GM20431 (cell line): ENCODE data around the gene KIF27.
"Not testable (repeated sequence)": the region's sequence is repeated elsewhere in the genome, so short reads cannot be mapped to it uniquely, and the experiment has no call there.

ENCODE experiments used
- in situ Hi-C: fragments of 300-500 bp; cut with MseI, MboI; formaldehyde crosslinking; loops from one replicate; pipeline ENCODE4 v1.15.0; 2020; ENCODE audit warnings: low sequenced_read_pairs; ENCODE audit not compliant: unreplicated experiment

KIF27 gene

DNA sequence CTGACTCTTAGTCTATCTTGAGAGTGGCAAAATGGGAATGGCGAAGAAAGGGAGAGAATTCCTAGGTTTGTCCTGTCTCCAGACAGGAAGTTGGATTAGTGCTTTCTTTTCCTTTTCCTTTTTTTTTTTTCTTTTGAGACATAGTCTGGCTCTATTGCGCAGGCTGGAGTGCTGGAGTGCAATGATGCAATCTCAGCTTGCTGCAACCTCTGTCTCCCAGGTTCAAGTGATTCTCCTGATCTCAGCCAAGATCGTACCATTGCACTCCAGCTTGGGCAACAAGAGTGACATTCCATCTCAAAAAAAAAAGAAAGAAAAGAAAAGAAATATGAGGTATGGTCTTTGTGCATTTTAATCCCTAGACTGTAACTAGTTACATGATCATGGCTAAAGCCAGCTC is 12.6 kb upstream of the KIF27 start:
- in situ Hi-C loops = loop anchor here (10.0 to 25.0 kb wide), 3 partner anchors 241 to 381 kb away; no protein-coding TSS in a partner anchor

DNA sequence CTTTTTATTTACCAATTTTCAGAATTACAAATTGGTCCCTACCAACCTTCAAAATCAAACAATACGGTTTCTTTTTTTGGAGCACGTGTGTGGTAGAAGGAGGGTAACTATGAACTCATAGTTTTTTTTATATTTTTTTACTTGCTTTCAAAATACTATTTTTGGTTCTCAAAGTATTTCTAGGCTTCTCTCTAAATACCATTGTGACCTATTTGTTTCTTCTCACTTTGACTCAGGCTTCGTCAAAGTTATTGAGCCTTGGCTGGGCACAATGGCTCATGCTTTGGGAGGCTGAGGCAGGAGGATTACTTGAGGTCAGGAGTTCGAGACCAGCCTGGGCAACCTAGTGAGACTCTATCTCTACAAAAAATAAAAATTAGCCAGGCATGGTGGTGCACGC is 11.6 kb upstream of the KIF27 start:
- in situ Hi-C loops = loop anchor here (10.0 to 25.0 kb wide), 3 partner anchors 242 to 382 kb away; no protein-coding TSS in a partner anchor

GRCh38 chr9:83932011-83932410 is 10.8 kb upstream of the KIF27 start:
- in situ Hi-C loops = loop anchor here (10.0 to 25.0 kb wide), 3 partner anchors 243 to 383 kb away; no protein-coding TSS in a partner anchor

DNA sequence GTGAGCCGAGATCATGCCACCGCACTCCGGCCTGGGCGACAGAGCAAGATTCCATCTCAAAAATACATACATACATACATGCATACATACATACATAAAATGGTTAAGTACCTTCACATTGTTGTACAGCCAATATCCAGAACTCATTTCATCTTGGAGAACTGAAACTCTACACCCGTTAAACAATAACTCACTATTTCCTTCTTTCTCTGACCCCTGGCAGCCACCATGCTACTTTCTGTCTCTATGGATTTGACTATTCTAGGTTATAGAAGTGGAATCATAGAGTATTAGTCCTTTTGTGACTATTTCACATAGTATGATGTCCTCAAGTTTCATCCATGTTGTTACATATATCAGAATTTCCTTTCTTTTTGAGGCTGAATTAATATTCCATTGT is 9.6 kb upstream of the KIF27 start:
- in situ Hi-C loops = loop anchor here (10.0 to 25.0 kb wide), 3 partner anchors 244 to 384 kb away; no protein-coding TSS in a partner anchor

GRCh38 chr9:83927591-83927990 is 6.4 kb upstream of the KIF27 start:
- in situ Hi-C loops = loop anchor here (25.0 kb wide), 1 partner anchor 335 kb away; no protein-coding TSS in a partner anchor

DNA sequence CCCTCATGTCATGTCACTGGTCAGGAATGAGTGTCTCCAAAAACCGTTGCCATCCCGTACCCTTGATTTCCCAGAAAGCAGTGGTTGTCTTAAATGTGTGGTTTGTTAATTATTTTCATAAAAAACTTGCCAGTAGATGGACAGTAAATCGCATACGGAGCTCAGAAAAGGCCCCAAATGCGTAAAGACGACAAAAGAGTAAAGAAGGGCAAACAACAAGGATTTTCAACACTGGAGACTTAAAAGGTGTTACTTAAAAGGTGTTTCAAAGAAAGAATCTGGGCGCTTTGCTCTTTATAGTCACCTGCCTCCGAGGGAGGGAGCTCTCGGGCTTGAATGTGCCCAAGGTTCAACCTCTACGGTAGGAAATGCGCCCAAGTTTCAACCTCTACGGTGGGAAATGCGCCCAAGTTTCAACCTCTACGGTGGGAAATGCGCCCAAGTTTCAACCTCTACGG is 734 bp downstream of the KIF27 start:
- in situ Hi-C loops = loop anchor here (25.0 kb wide), 1 partner anchor 308 kb away; the partner anchor contains the start of gene IDNK

GRCh38 chr9:83919111-83919510 is 2.1 kb downstream of the KIF27 start:
- in situ Hi-C loops = loop anchor here (25.0 kb wide), 1 partner anchor 307 kb away; the partner anchor contains the start of gene IDNK

DNA sequence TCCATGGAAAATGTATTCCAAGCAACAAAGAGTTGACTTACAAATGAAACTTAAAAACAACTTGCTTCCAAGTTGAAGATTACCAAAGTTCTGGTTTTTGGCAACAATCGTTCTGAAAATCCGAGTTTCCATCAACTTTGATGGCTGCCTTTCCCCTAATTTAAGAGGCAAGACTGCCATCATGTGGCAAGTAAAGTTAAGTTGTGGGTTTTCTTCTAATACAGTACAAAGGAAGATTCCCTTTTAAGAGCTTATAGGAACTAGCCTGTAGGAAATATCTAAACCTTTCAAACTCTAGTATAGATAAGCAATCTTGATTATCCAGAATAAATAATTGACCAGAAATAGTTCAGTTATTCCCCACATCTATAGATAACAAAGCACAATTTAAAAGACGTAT is 9.0 kb downstream of the KIF27 start:
- in situ Hi-C loops = loop anchor here (25.0 kb wide), 1 partner anchor 300 kb away; the partner anchor contains the start of gene IDNK

DNA sequence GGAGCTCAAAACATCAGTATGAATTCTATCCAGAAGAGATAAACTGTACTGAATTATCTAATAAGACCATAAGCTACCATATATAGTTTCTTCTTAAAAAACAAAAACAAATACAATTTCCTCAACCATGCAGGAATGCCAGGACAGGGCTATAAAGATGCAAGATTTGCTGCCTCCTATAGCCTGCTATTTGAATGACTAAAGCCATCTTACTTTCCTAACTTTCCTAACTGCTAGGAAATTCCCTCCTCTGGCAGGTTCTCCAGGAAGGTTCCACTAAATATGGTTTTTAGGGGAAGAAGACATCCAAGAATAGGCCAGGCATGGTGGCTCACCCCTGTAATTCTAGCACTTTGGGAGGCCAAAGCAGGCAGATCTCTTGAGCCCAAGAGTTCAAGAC is 15.1 kb downstream of the KIF27 start:
- in situ Hi-C loops = loop anchor here (25.0 kb wide), 1 partner anchor 294 kb away; the partner anchor contains the start of gene IDNK

DNA sequence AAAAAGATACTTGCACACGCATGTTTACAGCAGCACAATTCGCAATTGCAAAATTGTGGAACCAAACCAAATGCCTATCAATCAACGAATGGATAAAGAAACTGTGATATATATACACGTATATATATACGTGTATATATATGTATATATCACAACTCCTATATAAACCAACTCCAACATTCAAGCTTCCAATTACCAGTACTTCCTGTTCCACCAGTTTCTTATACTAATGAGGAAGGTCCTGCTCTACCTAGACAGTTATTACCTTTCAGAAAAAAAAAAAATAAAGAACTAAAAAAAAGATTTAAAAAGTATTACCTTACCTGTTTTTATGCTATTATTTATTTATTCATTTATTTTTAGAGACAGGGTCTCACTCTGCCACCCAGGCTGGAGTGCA is 20.6 kb downstream of the KIF27 start:
- in situ Hi-C loops = loop anchor here (25.0 kb wide), 1 partner anchor 288 kb away; the partner anchor contains the start of gene IDNK

GRCh38 chr9:83894301-83894700 is 26.9 kb downstream of the KIF27 start:
- in situ Hi-C loops = not testable (repeated sequence)

DNA sequence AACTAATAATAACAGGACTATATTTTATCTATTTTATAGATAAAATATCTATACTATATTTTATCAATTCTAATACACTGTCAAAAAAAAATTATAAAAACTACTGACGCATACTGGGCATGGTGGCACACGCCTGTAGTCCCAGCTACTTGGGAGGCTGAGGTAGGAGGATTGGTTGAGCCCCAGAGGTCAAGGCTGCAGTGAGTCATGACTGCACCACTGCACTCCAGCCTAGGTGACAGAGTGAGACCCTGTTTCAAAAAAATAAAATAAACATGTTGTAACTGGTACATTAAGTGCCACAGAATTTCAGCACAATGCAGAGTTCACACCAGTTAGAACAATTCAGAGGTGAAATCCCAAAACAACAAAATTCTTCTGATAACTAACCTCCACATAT is 34.7 kb downstream of the KIF27 start:
- in situ Hi-C loops = not testable (repeated sequence)

- in situ Hi-C loops = not testable (repeated sequence)
Observed at GRCh38 chr9:83885559-83886240, 35.5 kb downstream of the KIF27 start.

DNA sequence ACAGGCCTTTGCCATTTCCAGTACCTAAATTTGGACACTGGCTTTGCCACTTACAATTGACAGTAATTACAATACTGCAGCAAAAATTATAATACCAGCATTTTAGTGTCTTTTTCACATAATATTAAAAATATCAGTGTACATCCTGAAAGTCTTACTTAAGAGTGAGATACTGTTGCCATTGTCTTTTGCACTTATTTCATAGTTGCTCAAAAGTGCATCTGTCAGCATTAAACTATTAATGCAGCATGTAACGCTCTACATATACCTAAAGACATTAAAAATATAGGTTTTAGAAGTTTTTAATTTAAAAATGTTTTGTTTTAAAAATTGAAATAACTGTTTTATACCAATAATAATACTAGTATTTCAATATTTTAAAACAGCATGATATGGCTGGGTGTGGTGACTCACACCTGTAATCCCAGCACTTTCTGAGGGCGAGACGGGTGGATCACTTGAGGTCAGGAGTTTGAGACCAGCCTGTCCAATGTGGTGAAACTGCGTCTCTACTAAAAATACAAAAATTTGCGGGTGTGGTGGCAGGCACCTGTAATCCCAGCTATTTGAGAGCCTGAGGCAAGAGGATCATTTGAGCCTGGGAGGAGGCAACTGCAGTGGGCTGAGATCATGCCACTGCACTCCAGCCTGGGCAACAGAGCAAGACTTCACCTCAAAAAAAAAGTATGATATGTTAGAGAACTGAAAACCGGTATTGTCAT is 39.4 kb downstream of the KIF27 start:
- in situ Hi-C loops = not testable (repeated sequence)

- in situ Hi-C loops = not testable (repeated sequence)
Observed at GRCh38 chr9:83875559-83875958, 45.7 kb downstream of the KIF27 start.

DNA sequence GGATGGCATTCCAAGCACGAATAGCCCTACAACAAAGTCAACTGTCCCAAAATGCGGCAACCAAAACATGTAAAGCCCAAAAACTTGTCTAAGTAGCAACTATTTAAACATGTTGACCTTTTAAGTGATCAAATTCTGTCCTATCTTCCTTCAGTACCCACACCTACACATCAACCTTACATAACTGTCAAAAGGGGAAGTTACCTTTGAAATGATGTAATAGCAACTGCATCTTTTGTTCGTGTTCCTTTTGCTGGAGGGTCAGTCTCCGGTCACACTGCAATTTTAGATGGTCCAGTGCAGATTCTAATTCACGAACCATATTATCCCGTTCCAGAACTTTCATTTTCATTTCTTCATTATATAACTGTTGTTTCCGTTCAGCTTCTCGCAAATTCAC is 71.3 kb downstream of the KIF27 start:
- in situ Hi-C loops = not testable (repeated sequence)

DNA sequence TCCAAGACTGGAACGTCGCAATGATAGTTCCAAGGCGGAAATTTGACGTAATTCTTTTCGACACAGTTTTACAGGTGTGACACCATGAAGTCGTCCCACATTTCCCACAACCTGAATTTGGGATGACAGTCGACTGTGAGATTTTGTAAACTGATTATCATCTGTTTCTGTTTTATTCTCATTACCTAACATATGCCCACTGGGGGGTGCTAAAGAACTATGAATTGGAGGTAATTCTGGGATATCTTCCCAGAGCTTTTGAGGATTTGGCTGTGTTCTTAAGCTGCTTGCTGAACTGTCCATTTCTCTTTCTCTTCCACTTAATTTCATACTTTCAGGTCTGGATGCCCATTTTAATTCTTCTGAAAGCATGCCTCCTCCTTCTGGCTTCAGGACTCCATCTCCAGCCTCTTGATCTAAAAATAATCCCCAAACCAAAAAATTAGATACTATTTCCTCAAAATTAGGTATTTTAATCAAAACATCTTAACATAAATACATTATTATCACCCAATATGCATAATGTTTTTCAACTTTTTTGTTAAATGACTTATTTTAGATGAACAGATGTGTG is 84.1 kb downstream of the KIF27 start:
- in situ Hi-C loops = not testable (repeated sequence)

DNA sequence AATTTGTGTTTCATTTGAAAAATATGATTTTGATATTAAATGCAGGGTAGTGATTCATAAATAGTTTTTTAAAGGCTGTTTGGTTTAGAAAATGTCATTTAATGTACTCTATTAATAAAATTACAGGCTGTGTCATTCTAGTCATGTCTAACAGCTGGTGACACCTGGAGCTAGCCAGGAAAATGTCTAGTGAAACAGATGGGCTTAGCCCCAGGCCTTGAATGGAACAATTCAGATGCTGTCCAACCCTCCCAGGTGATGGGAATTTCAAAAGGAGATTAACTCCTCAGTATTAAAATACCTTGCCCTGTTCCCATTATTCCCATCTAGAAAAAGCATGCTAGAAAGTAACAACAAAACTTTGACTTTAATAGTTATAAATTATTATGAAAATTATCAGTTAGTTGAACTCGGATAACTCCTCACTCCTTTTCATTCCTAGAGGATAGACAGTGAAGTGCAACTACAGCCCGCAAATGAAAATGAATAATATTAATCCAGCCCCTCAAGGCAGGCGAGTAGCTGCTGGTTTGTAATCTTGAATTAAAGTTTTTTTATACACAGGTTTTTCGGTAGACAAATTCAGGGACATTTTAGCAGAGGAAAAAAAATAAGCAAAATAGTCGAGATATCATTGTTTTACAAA is 90.7 kb downstream of the KIF27 start:
- in situ Hi-C loops = not testable (repeated sequence)

DNA sequence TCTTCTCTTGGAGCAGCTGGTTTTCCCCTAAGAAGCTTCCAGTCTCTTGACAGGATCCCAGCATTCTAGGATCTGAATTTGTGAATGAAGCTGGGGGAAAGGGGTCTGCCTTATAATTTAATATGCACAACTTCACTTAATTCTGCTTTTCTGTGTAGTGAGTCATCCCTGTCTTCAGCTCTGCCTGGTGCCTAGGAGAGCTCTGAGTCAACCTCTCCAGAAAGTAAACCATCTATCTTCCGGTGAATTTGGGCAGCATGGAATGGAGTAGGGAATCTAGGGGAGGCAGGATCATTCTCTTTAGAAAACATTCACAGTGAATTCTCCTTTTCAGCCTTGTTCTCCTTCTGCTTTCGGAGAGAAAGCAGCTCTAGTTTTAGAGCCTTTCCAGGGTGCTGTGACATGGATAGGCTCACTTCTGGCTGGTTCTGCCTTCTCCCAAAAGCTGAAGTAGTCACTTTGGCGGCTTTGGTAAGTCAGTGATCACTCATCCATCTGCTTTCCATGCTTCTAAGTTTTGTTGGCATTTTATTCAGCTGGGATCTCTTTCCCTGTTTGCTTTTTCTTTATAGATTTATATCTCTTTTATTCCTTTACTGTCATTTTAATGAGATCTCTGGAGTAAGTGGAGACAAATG is 96.1 kb downstream of the KIF27 start:
- in situ Hi-C loops = loop anchor here (25.0 kb wide), 1 partner anchor 188 kb away; no protein-coding TSS in a partner anchor
